ENCODE data around the gene SF3B6. TPM values are rescaled to one million over a fixed set of nuclear protein-coding genes. Genes with fewer than 3 reads are reported as not detected.

Gene SF3B6
- total and polyA plus RNA-seq, 9 donors: 60.6 to 145 (median 85.2) TPM

GRCh38 chr2:24018241-24018640, 57.9 kb downstream of the SF3B6 start:
- Histone ChIP-seq H3K4me3 (no peak overlapping the region), H3K4me1 (ENCODE audit: insufficient read depth) (no peaks in the 10 kb centered on the region), H3K9me3 (no peaks in the 10 kb centered on the region), H3K27me3 (no peaks in the 10 kb centered on the region), H3K27ac (no peak overlapping the region), H3K36me3 (no peaks in the 10 kb centered on the region)
- DNase-seq: no peak
- WGBS, 3 donors: 79 to 85% (median 82%) methylated on average over 9 of the region's 9 CpGs
- TF ChIP-seq POLR2A (IDR thresholded peaks at IDR 0.05) (no peak), CTCF (IDR thresholded peaks at IDR 0.05) (no peak), EP300 (IDR thresholded peaks at IDR 0.05) (no peak)
- intact Hi-C loops (cut with DNase I): no loop called here

DNA sequence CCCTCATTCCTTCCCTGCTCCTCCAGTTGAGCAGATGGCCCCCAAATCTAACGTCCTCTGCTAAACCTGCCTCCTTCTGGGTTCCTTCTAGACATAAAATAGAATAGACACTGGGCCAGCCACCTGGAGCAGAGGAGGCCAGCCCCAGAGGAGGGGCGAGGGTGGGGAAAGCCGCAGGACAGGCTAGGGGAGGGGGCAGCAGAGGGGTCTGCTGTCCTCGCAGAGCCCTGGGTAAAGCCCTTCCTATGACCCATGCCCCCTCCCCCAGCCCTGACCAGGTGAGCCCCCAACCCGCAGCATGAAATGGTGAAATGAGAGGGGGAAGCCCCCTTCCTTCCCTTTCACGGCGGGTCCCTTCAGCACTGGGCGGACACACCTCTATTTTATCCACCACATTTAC, 58.4 kb downstream of the SF3B6 start:
- WGBS, 3 donors: 81 to 84% (median 83%) methylated on average over 8 of the region's 8 CpGs
- Histone ChIP-seq H3K27me3 (no peaks in the 10 kb centered on the region), H3K36me3 (no peaks in the 10 kb centered on the region), H3K4me3 (no peak overlapping the region), H3K9me3 (no peaks in the 10 kb centered on the region), H3K27ac (no peak overlapping the region), H3K4me1 (ENCODE audit: insufficient read depth) (no peaks in the 10 kb centered on the region)
- no peak for TF ChIP-seq POLR2A (IDR thresholded peaks at IDR 0.05)
- no peak for DNase-seq
- intact Hi-C loops (cut with DNase I): no loop called here

Small RNAs within 50 kb of the gene (small RNA-seq; reads per million reads assigned to genes)
- not detected for gene RNU6-370P

Other genes starting within 250 kb of the SF3B6 start
- 10 to 100 TPM; 15.0 to 29.6 (median 23.6) TPM for gene ATAD2B, start 149.2 kb downstream of the SF3B6 start, total RNA-seq
- 1 to 10 TPM; 4.5 to 6.0 TPM for gene ATAD2B, start 149.2 kb downstream of the SF3B6 start, polyA plus RNA-seq
- gene UBXN2A, start 135.9 kb downstream of the SF3B6 start, total RNA-seq: 10 to 100 TPM in 6 of 7 donors, 1 to 10 TPM in 1; 10.0 to 15.8 (median 14.0) TPM
- 10 to 100 TPM in 1 of 2 donors, 1 to 10 TPM in 1; 6.0 to 16.3 TPM for gene UBXN2A, start 135.9 kb downstream of the SF3B6 start, polyA plus RNA-seq
- gene MFSD2B, start 66.2 kb downstream of the SF3B6 start, total RNA-seq: under 1 TPM in 3 of 7 donors, not detected in 4; 0.07 to 0.47 (median 0.15) TPM
- under 1 TPM in 1 of 2 donors, not detected in 1; 0.02 TPM for gene MFSD2B, start 66.2 kb downstream of the SF3B6 start, polyA plus RNA-seq
- gene WDCP, start 28.9 kb downstream of the SF3B6 start, total RNA-seq: 10 to 100 TPM in 5 of 7 donors, 1 to 10 TPM in 2; 3.8 to 16.0 (median 12.1) TPM
- 1 to 10 TPM; 4.0 to 6.7 TPM for gene WDCP, start 28.9 kb downstream of the SF3B6 start, polyA plus RNA-seq
- 10 to 100 TPM in 1 of 7 donors, 1 to 10 TPM in 6; 3.9 to 11.0 (median 5.7) TPM for gene FKBP1B, start 26.6 kb downstream of the SF3B6 start, total RNA-seq
- 1 to 10 TPM; 4.7 to 8.0 TPM for gene FKBP1B, start 26.6 kb downstream of the SF3B6 start, polyA plus RNA-seq
- 10 to 100 TPM in 4 of 7 donors, 1 to 10 TPM in 3; 1.6 to 28.1 (median 10.3) TPM for gene TP53I3, start 8.5 kb upstream of the SF3B6 start, total RNA-seq
- 10 to 100 TPM; 10.2 to 15.1 TPM for gene TP53I3, start 8.5 kb upstream of the SF3B6 start, polyA plus RNA-seq
- gene PFN4, start 47.0 kb upstream of the SF3B6 start, total RNA-seq: 1 to 10 TPM in 4 of 7 donors, under 1 TPM in 3; 0.50 to 4.4 (median 1.3) TPM
- 1 to 10 TPM in 1 of 2 donors, under 1 TPM in 1; 0.18 to 1.1 TPM for gene PFN4, start 47.0 kb upstream of the SF3B6 start, polyA plus RNA-seq
- gene FAM228B, start 47.1 kb upstream of the SF3B6 start, total RNA-seq: 10 to 100 TPM; 24.6 to 76.8 (median 69.0) TPM
- gene FAM228B, start 47.1 kb upstream of the SF3B6 start, polyA plus RNA-seq: 10 to 100 TPM; 28.0 to 34.8 TPM
- 1 to 10 TPM; 1.1 to 2.5 (median 1.8) TPM for gene FAM228A, start 98.7 kb upstream of the SF3B6 start, total RNA-seq
- 1 to 10 TPM; 1.3 to 2.0 TPM for gene FAM228A, start 98.7 kb upstream of the SF3B6 start, polyA plus RNA-seq

All from ovary (tissue), 9 donors.